IPS-18c (cell line): ENCODE measurements around the gene ARRDC2.

Source experiments
- H3K4me3 ChIP-seq: 2 replicates; pipeline ENCODE4 v1.7.0; 2013; ENCODE audit warnings: low read depth, mild to moderate bottlenecking, low read length, moderate library complexity; ENCODE audit not compliant: insufficient read depth
- H3K9me3 ChIP-seq: one replicate; pipeline ENCODE4 v1.6.1; 2013; ENCODE audit warnings: mild to moderate bottlenecking, low read length, moderate library complexity; ENCODE audit not compliant: control insufficient read depth, insufficient read depth

The ARRDC2 gene

DNA sequence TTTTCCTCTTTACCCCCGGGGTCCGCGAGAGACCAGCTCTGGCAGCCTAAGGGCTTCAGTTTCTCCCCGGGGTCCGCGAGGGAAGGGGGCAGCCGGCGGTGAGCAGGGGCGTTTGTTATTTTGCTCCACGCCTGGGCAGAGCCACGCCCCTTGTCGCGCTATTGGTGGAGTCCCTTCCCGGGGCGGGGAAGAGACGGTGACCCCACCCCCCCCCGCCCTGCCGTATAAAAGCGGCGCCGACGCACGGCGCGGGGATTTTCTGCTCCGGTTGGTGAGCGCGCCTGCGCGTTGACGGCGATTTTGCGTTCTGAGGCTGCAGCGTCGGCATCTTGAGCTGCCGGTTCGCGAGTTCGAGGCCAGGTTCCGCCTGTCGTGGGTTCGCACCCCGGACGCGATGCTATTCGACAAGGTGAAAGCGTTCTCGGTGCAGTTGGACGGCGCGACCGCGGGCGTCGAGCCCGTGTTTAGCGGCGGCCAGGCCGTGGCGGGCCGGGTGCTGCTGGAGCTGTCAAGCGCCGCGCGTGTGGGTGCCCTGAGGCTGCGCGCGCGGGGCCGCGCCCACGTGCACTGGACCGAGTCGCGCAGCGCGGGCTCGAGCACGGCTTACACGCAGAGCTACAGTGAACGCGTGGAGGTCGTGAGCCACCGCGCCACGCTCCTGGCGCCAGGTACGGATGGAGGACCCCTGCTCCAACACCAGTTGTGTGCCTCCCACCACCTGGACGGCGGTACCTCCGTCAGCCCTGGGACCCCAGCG lies at the start of gene ARRDC2:
Gene ARRDC2, plus strand, starts transcription at position 254 of the 757 bp plus-strand sequence. Its CDS starts 141 bp downstream, at position 395.
- peak within 1 kb of the TSS; percentile 64 for H3K4me3 ChIP-seq
- H3K9me3 ChIP-seq, result no peaks in the 10 kb centered on the region

DNA sequence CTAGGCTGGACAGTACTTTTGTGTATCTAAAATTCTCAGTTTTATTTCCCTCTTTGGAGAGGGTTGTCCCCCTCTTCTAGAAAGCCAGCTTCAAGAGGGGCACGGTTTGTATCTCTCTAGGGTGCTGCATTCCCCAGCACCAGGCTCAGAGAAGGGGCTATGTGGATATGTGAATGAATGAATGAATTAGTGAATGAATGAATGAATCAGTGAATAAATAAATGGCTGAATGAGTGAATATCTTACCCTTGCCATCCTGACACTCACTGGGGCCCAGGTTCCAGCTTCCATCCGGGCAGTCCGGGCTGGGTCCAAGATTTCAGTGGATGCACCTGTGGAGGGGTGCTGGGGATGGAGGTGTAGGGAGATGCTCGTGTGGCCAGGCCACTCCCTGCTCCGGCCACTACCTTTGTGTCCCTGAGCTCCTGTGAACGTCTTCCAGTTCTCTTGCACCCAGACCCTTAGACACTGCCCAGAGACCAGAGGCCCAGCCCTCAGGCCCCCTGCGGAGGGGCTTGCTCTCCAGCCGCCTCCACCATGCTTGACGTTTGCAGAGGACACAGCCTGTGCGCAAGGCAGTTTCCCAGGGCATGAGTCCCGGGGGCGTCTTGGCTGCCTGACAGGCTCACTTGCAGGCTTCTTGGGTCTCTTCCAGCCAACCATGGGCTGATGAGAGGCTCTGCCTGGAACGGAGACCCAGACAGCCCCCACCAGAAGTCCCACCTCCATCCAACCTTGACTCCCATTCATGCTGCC lies 43.9 kb upstream of the ARRDC2 start:
- Histone ChIP-seq H3K4me3 (no peak overlapping the region), H3K9me3 (no peaks in the 10 kb centered on the region)

DNA sequence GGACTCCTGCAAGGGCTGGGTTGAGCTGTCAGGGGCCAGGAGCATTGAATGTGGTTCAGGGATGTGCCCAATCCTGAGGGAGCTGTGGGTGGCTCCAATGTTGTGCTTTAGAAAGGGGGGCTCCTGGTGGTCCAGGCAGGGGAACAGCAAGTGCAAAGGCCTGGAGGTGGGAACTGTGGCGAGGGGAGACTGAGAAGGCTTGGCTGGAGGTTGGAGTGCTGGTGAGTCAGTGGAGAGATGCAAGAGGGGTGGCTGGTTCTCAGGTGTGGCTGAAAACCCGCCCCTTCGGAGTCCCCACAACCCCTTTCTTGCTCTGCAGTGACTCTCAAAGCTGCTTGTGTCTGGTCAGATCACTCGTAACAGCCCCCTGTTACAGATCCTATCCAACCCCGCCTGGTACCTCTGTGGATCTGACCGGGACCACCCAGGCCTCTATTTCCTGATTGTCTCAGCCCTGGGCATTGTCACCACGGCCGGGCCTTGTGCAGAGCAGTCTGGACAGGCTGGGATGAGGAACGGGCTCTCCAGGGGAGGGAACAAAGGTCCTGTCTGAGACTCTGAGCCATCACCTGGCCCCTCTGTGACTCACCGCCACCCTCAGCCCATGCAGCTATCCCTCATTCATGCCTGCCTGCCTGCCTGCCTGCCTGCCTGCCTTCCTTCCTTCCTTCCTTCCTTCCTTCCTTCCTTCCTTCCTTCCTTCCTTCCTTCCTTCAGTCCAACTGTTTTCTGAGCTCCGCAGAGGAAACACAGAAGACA lies 42.4 kb upstream of the ARRDC2 start:
- no peaks in the 10 kb centered on the region for H3K9me3 ChIP-seq
- H3K4me3 ChIP-seq, result no peak overlapping the region

DNA sequence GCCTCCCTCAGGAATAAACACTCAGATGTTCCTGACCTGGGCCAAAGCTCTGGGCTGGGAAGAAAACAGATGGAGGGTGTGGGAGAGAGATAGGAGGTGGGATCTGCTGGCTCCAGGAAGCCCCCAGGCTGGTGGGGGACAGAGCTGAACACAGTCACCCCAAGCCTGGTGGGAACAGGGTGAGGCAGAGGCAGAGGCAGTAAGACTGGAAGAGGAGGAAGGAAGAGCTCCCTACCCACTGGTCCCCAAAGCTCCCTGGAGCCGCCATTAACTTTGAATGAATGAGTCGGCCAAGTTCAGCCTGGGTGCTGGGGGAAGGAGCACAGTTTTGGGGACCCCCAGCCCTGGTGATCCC lies 41.9 kb upstream of the ARRDC2 start:
- no peak overlapping the region; the same call in 1 of the 2 replicates for H3K4me3 ChIP-seq
- no peaks in the 10 kb centered on the region for H3K9me3 ChIP-seq

DNA sequence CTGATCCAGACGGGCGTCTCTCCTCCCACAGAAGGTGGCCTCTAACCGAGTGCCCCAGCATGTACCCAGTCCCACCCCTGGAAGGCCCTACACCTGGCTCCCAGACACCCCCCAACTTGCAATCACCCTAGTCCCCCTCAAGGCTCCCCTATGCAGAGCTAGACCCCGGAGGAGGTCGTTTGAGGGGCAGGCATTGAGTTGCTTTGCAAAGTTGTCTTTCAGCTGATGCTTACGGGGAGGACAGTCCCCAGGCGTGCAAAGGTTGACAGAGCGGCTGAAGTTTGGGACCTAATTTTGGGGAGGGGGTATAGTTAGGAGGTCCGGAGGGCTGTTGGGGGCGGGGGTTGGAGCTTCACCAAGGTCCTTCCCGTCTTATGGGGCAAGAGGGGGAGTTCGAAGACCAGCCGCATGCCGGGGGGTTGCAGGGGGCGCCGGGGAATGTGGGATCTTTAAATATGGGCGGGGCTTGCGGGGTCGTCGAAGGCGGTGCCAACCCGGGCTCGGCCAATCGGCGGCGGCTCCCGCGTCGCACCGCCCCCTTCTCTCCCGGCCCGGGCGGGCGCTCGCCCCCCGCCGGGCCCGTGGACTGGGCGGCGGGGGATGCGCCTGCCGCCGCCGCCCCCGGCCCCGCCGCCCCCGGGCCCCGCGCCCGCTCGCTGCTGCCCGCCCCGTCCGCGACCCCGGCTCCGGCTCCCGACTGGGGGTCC lies 41.3 kb upstream of the ARRDC2 start, which contains the start of gene KCNN1:
Gene KCNN1, plus strand, starts transcription at position 558 of the 707 bp plus-strand sequence. CDS start 6,782 bp downstream, outside the sequence.
- H3K4me3 ChIP-seq, result peak within 1 kb of the TSS; percentile 69
- no peaks in the 10 kb centered on the region for H3K9me3 ChIP-seq

DNA sequence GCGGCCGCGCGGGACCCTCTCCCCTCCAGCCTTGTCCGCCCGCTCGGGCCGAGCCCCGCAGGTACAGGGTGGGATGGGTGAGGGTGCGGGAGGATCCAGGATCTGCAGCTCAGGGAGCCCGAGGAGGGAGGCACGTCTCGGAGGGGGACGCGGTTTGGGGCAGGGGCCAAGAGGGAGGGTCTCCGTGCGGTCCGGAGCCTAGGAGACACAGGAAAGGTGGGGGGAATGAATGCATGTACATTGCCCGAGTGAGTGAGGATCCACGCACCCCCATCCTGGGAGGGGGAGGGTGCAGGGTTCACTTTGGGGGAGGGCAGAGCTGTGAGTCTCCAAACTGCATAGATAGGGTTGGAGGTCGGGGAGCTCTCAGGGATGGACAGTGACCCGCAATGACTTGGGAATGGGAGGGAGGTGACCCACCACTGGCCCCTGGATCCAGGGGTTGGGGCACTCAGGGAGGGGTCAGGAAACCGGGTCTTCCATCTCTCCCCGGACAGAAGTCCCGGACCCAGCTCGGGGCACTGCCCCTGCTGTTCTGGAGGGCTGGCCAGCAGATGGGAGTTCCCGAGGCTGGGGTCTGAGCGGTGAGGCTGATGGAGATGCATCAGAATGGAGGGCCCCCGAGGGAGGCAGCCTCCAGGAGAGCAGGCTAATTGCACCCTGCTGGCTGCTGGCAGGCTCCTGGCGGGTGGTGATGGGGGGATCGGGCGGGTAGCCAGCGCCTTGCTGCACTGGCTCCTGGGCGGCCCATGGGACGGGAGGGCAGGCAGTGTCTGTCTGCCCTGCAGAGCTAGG lies 40.5 kb upstream of the ARRDC2 start:
- peak overlapping the region; percentile 69 for H3K4me3 ChIP-seq
- H3K9me3 ChIP-seq, result no peaks in the 10 kb centered on the region

DNA sequence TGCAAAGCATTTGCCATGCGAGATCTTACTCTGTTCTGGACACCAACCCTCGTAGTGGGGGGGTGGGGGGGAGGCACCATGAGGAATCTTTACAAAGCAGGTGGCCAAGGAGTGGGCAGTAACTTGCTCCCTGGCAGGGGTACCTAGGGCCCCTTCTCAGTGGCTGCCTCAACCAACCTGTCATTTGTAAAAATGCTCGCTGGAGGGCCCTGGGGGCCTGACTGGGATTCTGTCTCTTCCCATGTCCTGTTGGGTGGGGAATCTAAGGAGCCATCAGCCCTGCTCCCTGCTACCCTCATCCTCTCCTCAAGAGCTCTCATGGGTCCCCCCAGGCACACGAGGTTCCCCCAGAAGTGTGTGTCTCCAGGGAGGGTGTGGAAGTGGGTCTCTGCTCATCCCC lies 39.6 kb upstream of the ARRDC2 start:
- Histone ChIP-seq H3K9me3 (no peaks in the 10 kb centered on the region), H3K4me3 (no peak overlapping the region)

DNA sequence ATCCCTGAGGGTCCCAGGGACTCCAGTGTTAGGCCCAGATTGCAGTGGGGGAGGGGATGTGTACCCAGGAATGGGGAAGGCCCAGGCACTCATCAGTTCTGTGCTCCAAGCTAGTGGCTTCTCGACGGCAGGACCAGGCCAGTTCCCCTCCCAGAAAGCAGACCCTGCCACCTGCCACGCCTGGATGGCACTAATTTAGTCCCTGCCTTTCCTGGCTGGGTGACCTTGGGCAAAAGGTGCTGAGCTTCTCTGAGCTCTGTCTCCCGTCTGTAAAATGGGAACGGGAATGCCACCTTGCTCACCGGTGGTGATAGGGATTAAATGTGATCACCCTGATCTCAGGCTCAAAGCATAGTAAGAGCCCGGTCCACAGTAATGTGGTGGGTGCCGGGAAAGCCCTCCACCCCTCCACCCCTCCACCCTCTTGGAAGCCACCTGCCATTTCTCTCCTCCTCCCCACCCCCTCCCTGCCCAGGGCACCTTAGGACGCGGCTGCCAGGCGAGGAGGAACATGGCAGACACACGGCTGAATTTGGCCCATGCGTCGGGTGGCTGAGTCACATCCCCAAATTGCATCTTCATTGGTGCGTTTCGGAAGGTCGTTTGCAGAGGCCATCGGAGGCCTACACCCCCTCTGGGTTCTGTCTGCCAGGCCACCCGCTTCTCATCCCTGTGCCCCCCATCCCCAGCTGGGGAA lies 38.7 kb upstream of the ARRDC2 start:
- Histone ChIP-seq H3K9me3 (no peaks in the 10 kb centered on the region), H3K4me3 (no peak overlapping the region)

DNA sequence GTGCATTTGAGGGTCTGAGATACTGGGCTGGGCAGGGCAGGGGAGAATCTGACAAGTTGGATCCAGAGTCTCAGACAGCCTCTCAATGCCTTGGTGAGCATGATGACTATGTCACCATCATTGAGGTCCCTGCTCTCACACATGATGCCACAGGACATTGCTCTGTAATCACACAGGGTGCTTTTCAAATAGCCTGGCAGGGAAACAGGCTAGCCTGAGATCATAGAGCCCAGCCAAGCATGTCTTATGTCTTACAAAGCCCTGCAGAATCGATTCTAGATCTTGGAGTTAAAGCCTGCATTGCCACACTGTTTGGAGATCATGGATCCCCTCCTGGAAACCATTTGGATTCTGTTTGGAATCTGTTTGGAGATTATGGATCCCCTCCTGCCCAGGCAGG lies 35.7 kb upstream of the ARRDC2 start:
- Histone ChIP-seq H3K9me3 (no peaks in the 10 kb centered on the region), H3K4me3 (no peak overlapping the region)

DNA sequence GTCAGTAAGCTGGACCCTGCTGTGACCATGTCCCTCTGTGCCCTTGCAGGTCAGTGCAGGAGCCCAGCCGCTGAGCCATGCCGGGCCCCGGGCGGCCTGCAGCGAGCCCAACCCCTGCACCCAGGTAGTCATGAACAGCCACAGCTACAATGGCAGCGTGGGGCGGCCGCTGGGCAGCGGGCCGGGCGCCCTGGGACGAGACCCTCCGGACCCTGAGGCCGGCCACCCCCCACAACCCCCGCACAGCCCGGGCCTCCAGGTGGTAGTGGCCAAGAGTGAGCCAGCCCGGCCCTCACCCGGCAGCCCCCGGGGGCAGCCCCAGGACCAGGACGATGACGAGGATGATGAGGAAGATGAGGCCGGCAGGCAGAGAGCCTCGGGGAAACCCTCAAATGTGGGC lies 34.2 kb upstream of the ARRDC2 start:
- Histone ChIP-seq H3K9me3 (no peaks in the 10 kb centered on the region), H3K4me3 (no peak overlapping the region)

DNA sequence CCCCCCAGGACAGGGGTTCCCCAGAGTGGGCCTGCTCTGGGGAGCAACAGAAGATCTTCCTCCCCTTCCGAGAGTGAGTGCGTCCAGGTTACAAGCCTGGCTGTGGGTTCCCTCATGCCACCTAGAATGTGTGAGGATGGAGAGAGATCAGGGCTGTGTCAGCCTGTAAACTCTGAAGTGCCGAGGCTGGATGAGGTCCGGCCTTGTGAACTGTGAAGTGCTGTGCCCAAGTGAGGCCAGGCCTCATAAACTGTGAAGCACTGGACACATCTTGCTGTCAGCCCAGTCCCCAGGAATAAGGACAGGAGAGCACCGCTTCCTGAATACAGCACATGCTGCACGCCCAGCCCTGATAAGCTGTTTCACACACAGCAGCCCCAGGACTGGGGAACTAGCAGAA lies 33.4 kb upstream of the ARRDC2 start:
- H3K4me3 ChIP-seq, result no peak overlapping the region
- no peaks in the 10 kb centered on the region for H3K9me3 ChIP-seq

DNA sequence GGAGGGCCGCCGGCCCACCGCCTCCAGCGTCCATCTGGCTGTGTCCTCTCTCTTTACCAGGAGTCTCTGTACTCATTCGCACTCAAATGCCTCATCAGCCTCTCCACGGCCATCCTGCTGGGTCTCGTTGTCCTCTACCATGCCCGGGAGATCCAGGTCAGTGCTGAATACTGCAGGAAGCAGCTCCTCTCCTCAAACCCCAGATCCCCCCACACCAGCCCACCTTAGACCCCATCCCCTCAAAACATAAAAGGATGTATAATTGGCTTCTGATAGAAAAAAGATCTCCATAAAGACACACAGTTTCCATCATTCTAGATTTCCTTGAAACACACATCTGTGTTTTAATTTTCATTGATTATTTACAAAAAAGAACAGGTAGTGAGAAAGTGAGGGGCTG lies 32.9 kb upstream of the ARRDC2 start:
- H3K9me3 ChIP-seq, result no peaks in the 10 kb centered on the region
- no peak overlapping the region for H3K4me3 ChIP-seq

DNA sequence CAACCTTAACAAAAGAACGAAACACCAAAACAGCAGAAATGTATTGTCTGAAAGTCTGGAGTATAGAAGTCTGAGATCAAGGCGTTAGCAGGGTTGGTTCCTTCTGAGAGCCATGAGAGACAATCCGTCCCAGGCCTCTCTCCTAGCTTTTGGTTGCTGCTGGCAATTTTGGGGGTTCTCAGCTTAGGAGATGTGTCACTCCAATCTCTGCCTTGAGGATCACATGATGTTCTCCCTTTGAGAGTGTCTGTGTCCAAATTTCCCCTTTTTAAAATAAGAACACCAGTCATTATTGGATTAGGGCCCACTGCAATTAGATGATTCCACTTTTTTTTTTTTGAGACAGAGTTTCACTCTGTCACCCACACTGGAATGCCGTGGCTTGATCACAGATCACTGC lies 30.9 kb upstream of the ARRDC2 start:
- Histone ChIP-seq H3K9me3 (no peaks in the 10 kb centered on the region), H3K4me3 (no peak overlapping the region)

DNA sequence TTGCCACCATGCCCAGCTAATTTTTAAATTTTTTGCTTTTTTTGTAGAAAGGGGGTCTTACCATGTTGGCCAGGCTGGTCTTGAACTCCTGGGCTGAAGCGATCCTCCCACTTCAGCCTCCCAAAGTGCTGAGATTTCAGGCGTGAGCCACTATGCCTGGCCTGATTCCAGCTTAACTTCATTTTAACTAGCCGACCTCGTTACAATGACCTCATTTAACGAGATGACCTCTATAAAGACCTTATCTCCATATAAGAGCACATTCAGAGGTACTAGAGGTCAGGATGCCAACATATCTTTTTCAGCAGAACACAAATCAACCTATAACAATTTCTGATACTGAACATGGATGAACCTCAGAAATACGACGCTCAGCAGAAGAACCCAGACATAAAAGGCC lies 30.5 kb upstream of the ARRDC2 start:
- no peaks in the 10 kb centered on the region for H3K9me3 ChIP-seq

DNA sequence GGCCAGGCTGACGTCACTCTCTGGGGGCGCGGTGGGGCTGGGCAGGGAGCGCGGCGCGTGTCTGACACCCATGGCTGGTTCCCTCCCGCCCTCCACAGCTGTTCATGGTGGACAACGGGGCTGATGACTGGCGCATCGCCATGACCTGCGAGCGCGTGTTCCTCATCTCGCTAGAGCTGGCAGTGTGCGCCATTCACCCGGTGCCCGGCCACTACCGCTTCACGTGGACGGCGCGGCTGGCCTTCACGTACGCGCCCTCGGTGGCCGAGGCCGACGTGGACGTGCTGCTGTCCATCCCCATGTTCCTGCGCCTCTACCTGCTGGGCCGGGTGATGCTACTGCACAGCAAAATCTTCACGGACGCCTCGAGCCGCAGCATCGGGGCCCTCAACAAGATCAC lies 26.4 kb upstream of the ARRDC2 start:
- H3K4me3 ChIP-seq, result no peak overlapping the region

More for the DNA sequence above, 30.5 kb upstream of the ARRDC2 start:
- H3K4me3 ChIP-seq, result no peak overlapping the region

DNA sequence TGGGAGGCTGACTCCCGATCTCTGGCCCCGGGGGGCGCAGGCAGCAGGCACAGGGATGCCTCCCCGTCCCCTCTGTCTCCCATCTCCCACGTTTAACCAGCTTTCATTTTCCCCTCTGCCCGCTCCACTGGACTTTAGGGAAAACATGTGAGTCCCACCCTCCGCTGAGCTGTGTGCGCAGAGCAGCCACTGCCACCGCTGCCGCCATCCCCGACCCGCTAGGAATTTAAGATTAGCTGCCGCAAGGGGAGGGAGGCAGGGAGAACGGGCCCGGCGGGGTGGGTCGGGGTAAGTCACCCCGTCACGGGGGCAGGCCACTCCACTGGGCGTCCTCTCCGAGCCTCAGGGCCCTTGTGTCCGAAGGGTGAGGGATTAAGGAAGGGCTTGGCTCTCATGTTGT lies 25.5 kb upstream of the ARRDC2 start:
- Histone ChIP-seq H3K4me3 (no peak overlapping the region), H3K9me3 (no peaks in the 10 kb centered on the region)

More for the DNA sequence above, 26.4 kb upstream of the ARRDC2 start:
- no peaks in the 10 kb centered on the region for H3K9me3 ChIP-seq
